Measurements from ENCODE around the gene SP7. TPM values are rescaled to one million over a fixed set of nuclear protein-coding genes. Genes with fewer than 3 reads are reported as not detected.

Gene SP7
- polyA plus RNA-seq, 2 of the 4 experiments (the other 2 are of a cell fraction), result 0.05 to 0.06 TPM

DNA sequence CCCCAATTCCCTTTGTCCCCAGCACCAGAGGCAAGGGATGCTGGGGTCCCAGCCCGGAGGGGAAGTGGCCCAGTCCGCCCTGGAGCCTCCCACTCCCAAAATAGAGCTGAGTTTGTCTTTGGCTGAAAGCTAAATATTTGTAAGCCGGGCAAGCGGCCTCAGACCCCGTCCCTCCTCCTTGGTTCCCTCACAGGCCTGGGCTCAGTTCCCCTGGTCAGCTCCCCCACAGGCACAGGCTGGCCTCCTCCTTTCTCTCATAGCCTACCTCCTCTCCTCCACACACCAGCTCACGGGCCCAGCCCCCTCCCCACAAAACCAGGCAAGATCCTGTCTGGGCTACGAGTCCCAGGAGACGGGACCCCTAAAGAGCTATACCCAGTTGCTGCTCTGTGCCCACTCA lies 1.3 kb downstream of the SP7 start:
- FAIRE-seq (no peak), ATAC-seq (no peak), DNase-seq (ENCODE audit: low read depth in 1 of 2, low spot score in 1 of 2) (no peak)
- H3K27ac ChIP-seq, result no peak overlapping the region
- ChIA-PET POLR2A (interaction anchor here (1.0 to 1.7 kb wide), 2 partner anchors 10 kb away, joined by 4 read pairs; no protein-coding TSS in a partner anchor), CTCF (interaction anchor here (1.0 to 21.4 kb wide), 8 partner anchors 7 to 86 kb away, joined by 4 to 638 read pairs (median 7); partner anchors contain the start of gene AAAS)
- no peak overlapping the region for H3K4me2 ChIP-seq
- WGBS (ENCODE audit: missing lambda C conversion rate), result 63% methylated on average over 8 of the region's 8 CpGs
- no peaks in the 10 kb centered on the region for H3K9me3 ChIP-seq
- TF ChIP-seq BHLHE40 (IDR thresholded peaks at IDR 0.05; ENCODE audit: low read depth, low read length) (no peak), NR3C1 (IDR thresholded peaks at IDR 0.05) (no peak), TFCP2L1 (CRISPR knock-in tag; IDR thresholded peaks at IDR 0.05) (no peak), RARB (CRISPR knock-in tag; IDR thresholded peaks at IDR 0.05) (no peak), RFX5 (IDR thresholded peaks at IDR 0.05) (no peak), ZC3H11A (IDR thresholded peaks at IDR 0.05) (no peak)
- TF ChIP-seq, protein P1, sequence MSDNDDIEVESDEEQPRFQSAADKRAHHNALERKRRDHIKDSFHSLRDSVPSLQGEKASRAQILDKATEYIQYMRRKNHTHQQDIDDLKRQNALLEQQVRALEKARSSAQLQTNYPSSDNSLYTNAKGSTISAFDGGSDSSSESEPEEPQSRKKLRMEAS (IDR thresholded peaks at IDR 0.05), result no peak
- TF ChIP-seq, protein P2, sequence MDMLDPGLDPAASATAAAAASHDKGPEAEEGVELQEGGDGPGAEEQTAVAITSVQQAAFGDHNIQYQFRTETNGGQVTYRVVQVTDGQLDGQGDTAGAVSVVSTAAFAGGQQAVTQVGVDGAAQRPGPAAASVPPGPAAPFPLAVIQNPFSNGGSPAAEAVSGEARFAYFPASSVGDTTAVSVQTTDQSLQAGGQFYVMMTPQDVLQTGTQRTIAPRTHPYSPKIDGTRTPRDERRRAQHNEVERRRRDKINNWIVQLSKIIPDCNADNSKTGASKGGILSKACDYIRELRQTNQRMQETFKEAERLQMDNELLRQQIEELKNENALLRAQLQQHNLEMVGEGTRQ (IDR thresholded peaks at IDR 0.05), result no peak
- TF ChIP-seq, protein P3, sequence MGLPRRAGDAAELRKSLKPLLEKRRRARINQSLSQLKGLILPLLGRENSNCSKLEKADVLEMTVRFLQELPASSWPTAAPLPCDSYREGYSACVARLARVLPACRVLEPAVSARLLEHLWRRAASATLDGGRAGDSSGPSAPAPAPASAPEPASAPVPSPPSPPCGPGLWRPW (IDR thresholded peaks at IDR 0.05), result no peak
- TF ChIP-seq, protein P4, sequence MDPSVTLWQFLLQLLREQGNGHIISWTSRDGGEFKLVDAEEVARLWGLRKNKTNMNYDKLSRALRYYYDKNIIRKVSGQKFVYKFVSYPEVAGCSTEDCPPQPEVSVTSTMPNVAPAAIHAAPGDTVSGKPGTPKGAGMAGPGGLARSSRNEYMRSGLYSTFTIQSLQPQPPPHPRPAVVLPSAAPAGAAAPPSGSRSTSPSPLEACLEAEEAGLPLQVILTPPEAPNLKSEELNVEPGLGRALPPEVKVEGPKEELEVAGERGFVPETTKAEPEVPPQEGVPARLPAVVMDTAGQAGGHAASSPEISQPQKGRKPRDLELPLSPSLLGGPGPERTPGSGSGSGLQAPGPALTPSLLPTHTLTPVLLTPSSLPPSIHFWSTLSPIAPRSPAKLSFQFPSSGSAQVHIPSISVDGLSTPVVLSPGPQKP (IDR thresholded peaks at IDR 0.05; ENCODE audit: low read depth, low read length), result no peak
- no peak overlapping the region for H3K4me3 ChIP-seq
- no peaks in the 10 kb centered on the region for H3K4me1 ChIP-seq

DNA sequence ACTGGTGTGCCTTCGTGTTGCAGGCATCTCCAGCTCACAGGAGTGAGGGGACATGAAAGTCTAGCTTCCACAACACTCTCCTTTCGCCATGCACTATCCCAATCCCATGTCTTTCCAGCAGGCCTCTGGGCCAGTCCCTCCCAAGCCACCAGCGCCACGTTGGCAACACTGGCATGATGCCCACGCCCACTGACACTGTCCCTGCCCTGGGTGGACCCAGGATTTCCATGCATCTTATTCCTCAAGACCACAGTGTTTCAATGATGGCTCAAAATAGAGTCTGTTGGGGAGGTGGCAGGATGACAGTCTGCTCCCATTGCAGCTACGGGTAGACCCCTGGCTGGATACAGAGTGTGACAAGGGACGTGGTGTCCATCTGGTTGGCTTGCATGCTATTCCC lies 2.3 kb downstream of the SP7 start:
- no peaks in the 10 kb centered on the region for H3K4me1 ChIP-seq
- no peak overlapping the region for H3K4me3 ChIP-seq
- POLR2A ChIA-PET, result no interaction called here
- no peak overlapping the region for H3K27ac ChIP-seq
- DNase-seq (ENCODE audit: low read depth in 1 of 2, low spot score in 1 of 2) (no peak), ATAC-seq (no peak), FAIRE-seq (no peak)
- no peak overlapping the region for H3K4me2 ChIP-seq
- CTCF ChIA-PET, result interaction anchor here (0.8 to 21.4 kb wide), 9 partner anchors 8 to 175 kb away, joined by 3 to 638 read pairs (median 5); partner anchors contain the start of gene AAAS
- H3K9me3 ChIP-seq, result no peaks in the 10 kb centered on the region
- TF ChIP-seq, protein P4 (IDR thresholded peaks at IDR 0.05; ENCODE audit: low read depth, low read length), result no peak
- TF ChIP-seq CBX2 (IDR thresholded peaks at IDR 0.05; ENCODE audit: borderline replicate concordance, low read depth) (no peak), KDM1A (IDR thresholded peaks at IDR 0.05; ENCODE audit: low read depth) (no peak)
- WGBS (ENCODE audit: missing lambda C conversion rate), result 52% methylated on average over 7 of the region's 7 CpGs

DNA sequence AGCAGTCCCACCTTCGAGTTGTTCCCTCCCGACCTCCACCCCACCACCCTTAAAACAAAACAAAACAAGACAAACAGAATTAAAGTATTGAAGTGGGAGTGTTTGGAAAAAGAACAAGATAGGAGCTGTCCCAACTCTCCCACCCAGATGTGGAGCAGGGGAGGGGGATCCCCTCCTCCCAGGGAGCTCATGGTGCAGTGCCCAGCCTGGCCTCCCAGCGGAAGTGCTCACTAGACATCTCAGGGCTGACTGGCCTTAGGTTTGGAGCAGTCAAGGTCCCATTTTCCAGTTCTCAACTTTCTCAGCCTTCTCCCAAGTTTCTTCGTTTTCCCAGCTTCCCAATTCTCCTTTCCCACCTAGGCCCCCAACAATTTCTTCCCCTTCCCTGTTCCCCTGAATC lies 2.9 kb downstream of the SP7 start:
- POLR2A ChIA-PET, result no interaction called here

More for the DNA sequence above, 2.9 kb downstream of the SP7 start:
- no peak for DNase-seq (ENCODE audit: low read depth in 1 of 2, low spot score in 1 of 2)
- H3K4me2 ChIP-seq, result no peak overlapping the region
- CTCF ChIA-PET, result interaction anchor here (0.6 to 21.4 kb wide), 9 partner anchors 8 to 120 kb away, joined by 3 to 638 read pairs (median 5); partner anchors contain the start of genes AAAS and MYG1
- H3K4me3 ChIP-seq, result no peak overlapping the region
- 66% methylated on average over 4 of the region's 4 CpGs for WGBS (ENCODE audit: missing lambda C conversion rate)
- no peak overlapping the region for H3K27ac ChIP-seq
- no peak for FAIRE-seq
- no peak for ATAC-seq
- no peaks in the 10 kb centered on the region for H3K9me3 ChIP-seq
- H3K4me1 ChIP-seq, result no peaks in the 10 kb centered on the region
- TF ChIP-seq NR3C1 (IDR thresholded peaks at IDR 0.05) (no peak), MYC (IDR thresholded peaks at IDR 0.05; ENCODE audit: borderline replicate concordance, low read length) (no peak), EHF (CRISPR knock-in tag; IDR thresholded peaks at IDR 0.05) (no peak), RFX5 (IDR thresholded peaks at IDR 0.05) (no peak), JUN (IDR thresholded peaks at IDR 0.05) (no peak), TFCP2L1 (CRISPR knock-in tag; IDR thresholded peaks at IDR 0.05) (no peak), MAFK (IDR thresholded peaks at IDR 0.05; ENCODE audit: partially characterized antibody) (no peak), FOSB (CRISPR knock-in tag; IDR thresholded peaks at IDR 0.05) (no peak), POLR2AphosphoS2 (conservative IDR thresholded peaks at IDR 0.05; ENCODE audit: low read length) (no peak), TP53 (CRISPR knock-in tag; IDR thresholded peaks at IDR 0.05) (no peak), SREBF2 (IDR thresholded peaks at IDR 0.05) (no peak), ZNF302 (CRISPR knock-in tag; IDR thresholded peaks at IDR 0.05) (no peak)
- TF ChIP-seq, protein P5, sequence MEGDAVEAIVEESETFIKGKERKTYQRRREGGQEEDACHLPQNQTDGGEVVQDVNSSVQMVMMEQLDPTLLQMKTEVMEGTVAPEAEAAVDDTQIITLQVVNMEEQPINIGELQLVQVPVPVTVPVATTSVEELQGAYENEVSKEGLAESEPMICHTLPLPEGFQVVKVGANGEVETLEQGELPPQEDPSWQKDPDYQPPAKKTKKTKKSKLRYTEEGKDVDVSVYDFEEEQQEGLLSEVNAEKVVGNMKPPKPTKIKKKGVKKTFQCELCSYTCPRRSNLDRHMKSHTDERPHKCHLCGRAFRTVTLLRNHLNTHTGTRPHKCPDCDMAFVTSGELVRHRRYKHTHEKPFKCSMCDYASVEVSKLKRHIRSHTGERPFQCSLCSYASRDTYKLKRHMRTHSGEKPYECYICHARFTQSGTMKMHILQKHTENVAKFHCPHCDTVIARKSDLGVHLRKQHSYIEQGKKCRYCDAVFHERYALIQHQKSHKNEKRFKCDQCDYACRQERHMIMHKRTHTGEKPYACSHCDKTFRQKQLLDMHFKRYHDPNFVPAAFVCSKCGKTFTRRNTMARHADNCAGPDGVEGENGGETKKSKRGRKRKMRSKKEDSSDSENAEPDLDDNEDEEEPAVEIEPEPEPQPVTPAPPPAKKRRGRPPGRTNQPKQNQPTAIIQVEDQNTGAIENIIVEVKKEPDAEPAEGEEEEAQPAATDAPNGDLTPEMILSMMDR (IDR thresholded peaks at IDR 0.05), result no peak
- TF ChIP-seq, protein P6, sequence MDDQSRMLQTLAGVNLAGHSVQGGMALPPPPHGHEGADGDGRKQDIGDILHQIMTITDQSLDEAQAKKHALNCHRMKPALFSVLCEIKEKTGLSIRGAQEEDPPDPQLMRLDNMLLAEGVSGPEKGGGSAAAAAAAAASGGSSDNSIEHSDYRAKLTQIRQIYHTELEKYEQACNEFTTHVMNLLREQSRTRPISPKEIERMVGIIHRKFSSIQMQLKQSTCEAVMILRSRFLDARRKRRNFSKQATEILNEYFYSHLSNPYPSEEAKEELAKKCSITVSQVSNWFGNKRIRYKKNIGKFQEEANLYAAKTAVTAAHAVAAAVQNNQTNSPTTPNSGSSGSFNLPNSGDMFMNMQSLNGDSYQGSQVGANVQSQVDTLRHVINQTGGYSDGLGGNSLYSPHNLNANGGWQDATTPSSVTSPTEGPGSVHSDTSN (IDR thresholded peaks at IDR 0.05), result no peak
